Kidney epithelial cell (primary cell): ENCODE results near the gene NAT14. TPM values are rescaled to one million over a fixed set of nuclear protein-coding genes. Genes with fewer than 3 reads are reported as not detected.
"Not testable (repeated sequence)": the region's sequence is repeated elsewhere in the genome, so short reads cannot be mapped to it uniquely, and the experiment has no call there.

Source experiments
- DNase-seq: peaks from one replicate; pipeline ENCODE4 v3.0.0-alpha.2; 2010; ENCODE audit warnings: low read depth
- H3K27me3 ChIP-seq: 2 replicates; pipeline ENCODE4 v1.6.0; 2011; ENCODE audit warnings: low read length; ENCODE audit not compliant: control insufficient read depth, insufficient read depth
- H3K36me3 ChIP-seq: 2 replicates; pipeline ENCODE4 v1.5.1; 2011; ENCODE audit warnings: low read length; ENCODE audit not compliant: control insufficient read depth, insufficient read depth
- H3K4me3 ChIP-seq: 2 replicates; pipeline ENCODE4 v1.5.1; 2011; ENCODE audit warnings: low read depth, mild to moderate bottlenecking, control low read depth, low read length
- total RNA-seq: library from RNA; depleted of rRNA; stranded (reverse); fragments of >200 nt; gene quantifications from 2 replicates; pipeline ENCODE4 v1.2.3, GENCODE V29; 2015
- TF ChIP-seq, protein P1 (sequence below): IDR thresholded peaks from 2 replicates; pipeline ENCODE4 v1.5.1; 2011; ENCODE audit warnings: mild to moderate bottlenecking, moderate library complexity, low read length, control low read depth, inconsistent platforms; ENCODE audit not compliant: insufficient read depth, poor library complexity, severe bottlenecking

The NAT14 gene
- total RNA-seq, 1 donor from 2014 or later: 18.2 TPM

- H3K36me3 ChIP-seq: peaks cover 2% of the 10 kb centered on the region
- TF ChIP-seq, protein P1, sequence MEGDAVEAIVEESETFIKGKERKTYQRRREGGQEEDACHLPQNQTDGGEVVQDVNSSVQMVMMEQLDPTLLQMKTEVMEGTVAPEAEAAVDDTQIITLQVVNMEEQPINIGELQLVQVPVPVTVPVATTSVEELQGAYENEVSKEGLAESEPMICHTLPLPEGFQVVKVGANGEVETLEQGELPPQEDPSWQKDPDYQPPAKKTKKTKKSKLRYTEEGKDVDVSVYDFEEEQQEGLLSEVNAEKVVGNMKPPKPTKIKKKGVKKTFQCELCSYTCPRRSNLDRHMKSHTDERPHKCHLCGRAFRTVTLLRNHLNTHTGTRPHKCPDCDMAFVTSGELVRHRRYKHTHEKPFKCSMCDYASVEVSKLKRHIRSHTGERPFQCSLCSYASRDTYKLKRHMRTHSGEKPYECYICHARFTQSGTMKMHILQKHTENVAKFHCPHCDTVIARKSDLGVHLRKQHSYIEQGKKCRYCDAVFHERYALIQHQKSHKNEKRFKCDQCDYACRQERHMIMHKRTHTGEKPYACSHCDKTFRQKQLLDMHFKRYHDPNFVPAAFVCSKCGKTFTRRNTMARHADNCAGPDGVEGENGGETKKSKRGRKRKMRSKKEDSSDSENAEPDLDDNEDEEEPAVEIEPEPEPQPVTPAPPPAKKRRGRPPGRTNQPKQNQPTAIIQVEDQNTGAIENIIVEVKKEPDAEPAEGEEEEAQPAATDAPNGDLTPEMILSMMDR: no peak
- DNase-seq: no peak
- no peaks in the 10 kb centered on the region for H3K27me3 ChIP-seq
- H3K4me3 ChIP-seq: no peak overlapping the region
Observed at GRCh38 chr19:55493645-55494171, 8.7 kb downstream of the NAT14 start.

GRCh38 chr19:55494172-55494761, 9.3 kb downstream of the NAT14 start:
- H3K27me3 ChIP-seq: no peaks in the 10 kb centered on the region

DNA sequence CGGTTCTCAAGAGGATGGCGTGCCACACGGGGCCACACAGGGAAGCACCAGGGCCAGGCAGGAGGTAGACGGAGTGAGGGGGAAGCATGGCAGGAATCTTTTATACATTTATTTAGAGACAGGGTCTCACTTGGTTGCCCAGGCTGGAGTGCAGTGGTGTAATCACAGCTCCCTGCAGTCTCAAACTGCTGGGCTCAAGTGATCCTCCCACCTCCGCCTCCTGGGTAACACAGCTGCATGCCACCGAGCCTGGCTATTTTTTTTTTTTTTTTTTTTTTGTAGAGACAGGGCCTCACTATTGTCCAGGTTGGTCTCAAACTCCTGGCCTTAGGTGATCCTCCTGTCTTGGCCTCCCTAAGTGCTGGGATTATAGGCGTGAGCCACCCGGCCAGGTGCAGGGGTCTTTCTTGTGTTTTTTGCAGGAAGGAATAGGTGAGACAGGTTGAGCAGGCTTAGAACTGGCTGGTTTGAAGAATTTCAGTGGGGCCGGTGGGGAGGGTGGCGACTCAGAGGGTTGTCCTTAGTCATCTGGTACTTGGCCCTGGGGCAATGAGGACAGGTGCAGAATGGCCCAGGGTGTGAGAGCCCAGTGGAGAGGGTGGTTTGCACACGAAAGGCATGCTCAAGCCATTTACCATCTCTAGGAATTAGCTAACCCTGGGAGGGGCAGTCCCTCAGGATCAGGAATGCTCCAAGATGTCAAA, 10.8 kb downstream of the NAT14 start:
- Histone ChIP-seq H3K4me3 (no peak overlapping the region), H3K36me3 (peaks cover 2% of the 10 kb centered on the region), H3K27me3 (no peaks in the 10 kb centered on the region)
- no peak for DNase-seq
- TF ChIP-seq, protein P1: no peak

More at GRCh38 chr19:55494172-55494761, 9.3 kb downstream of the NAT14 start:
- Histone ChIP-seq H3K36me3 (peaks cover 2% of the 10 kb centered on the region), H3K4me3 (peak overlapping the region; percentile 14)
- no peak for DNase-seq
- TF ChIP-seq, protein P1: no peak

GRCh38 chr19:55496820-55497219, 11.8 kb downstream of the NAT14 start:
- H3K27me3 ChIP-seq, H3K4me3 ChIP-seq, DNase-seq, H3K36me3 ChIP-seq: not testable (repeated sequence)

DNA sequence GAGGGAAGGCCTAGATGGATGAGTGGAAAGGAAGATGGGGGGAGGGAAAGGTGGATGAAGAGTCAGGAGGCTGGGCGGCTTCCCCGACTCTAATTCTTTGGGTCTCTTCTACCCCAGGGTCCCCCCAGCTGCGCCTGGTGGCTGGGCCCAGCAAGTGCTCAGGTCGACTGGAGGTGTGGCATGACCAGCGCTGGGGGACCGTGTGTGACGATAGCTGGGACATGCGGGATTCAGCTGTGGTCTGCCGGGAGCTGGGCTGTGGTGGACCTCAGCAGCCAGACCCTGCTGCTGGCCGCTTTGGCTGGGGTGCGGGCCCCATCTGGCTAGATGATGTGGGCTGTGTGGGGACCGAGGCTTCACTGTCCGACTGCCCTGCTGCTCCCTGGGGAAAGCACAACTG, 12.8 kb downstream of the NAT14 start:
- H3K36me3 ChIP-seq: peaks cover 2% of the 10 kb centered on the region
- no peaks in the 10 kb centered on the region for H3K27me3 ChIP-seq
- TF ChIP-seq, protein P1: no peak
- DNase-seq: no peak
- no peak overlapping the region for H3K4me3 ChIP-seq

DNA sequence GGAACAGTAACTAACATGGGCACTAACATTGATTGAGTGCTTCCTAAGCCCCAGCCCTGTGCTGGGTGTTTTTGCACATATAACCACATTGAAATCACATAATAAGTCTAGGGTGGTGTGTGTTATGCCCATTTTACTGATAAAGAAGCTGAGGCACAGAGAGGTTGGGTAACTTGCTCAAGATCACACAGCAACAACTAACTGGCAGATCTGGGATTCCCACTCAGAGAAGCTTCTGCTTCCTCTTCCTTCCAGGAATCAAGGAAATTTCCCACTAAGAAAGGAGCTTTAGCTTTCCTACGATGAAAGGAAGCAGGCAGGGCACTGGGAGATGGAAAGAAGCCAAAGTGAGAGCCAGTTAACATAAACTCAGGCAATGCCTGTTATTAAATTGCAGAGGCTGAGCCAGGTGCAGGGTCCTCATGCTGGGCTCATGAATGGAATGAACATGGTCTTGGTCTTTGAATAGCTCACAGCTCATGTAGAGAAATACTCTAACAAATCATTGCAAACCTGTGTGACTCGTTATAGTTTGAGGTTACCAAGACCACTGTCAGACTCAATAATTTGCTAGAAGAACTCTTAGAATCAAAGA, 13.4 kb downstream of the NAT14 start:
- TF ChIP-seq, protein P1: no peak
- H3K36me3 ChIP-seq: peaks cover 2% of the 10 kb centered on the region
- no peaks in the 10 kb centered on the region for H3K27me3 ChIP-seq
- no peak for DNase-seq
- H3K4me3 ChIP-seq: no peak overlapping the region
